ENCODE results near the gene BRWD1.
"Not testable (repeated sequence)": the region's sequence is repeated elsewhere in the genome, so short reads cannot be mapped to it uniquely, and the experiment has no call there.

The BRWD1 gene

DNA sequence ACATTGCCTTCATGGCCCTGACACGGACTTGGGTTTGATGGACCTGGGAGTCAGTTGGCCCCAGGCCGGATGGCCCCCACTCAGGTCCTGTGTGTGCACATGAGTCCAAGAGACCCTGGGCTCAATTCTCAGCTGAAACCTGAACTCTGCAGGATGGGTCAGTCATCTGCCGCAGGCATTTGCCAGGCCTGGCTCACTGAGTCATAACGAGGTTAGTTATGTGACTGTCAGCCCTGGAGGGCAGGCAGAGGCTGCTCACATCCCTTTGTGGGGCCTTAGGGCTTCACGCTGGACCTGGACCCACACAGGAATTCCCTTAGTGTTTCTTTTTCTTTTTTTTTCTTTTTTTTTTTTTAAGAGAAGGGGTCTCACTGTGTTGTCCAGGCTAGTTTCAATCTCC, 176.7 kb downstream of the BRWD1 start:
- Histone ChIP-seq H2AFZ (ENCODE audit: low read length, unreplicated experiment) (no peak overlapping the region), H3K4me3 (ENCODE audit: low read depth, low read length) (no peak overlapping the region), H3K27me3 (ENCODE audit: insufficient read depth, low read length) (no peaks in the 10 kb centered on the region), H3K27ac (ENCODE audit: low read depth, low read length) (no peak overlapping the region), H3K79me2 (ENCODE audit: control insufficient read depth, insufficient read depth, low read length, unreplicated experiment) (no peaks in the 10 kb centered on the region), H3K36me3 (ENCODE audit: insufficient read depth, low read length) (no peaks in the 10 kb centered on the region), H3K4me1 (ENCODE audit: control insufficient read depth, insufficient read depth, low read length, unreplicated experiment) (peaks cover 4% of the 10 kb centered on the region)

DNA sequence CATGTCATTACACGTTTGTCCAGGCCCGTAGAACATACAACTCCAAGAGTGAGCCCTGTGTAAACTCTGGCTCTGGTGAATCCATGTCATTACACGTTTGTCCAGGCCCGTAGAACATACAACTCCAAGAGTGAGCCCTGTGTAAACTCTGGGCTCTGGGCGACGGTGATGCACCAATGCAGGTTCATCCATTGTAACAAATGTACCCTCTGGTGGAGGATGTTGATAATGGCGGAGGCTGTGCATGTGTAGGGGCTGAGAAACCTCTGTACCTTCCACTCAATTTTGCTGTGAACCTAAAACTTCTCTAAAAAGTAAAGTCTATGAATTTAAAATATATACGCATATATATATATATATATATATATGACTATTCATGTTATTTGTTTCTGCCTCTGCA, 177.3 kb downstream of the BRWD1 start:
- H2AFZ ChIP-seq (ENCODE audit: low read length, unreplicated experiment); H3K27ac ChIP-seq (ENCODE audit: low read depth, low read length); H3K27me3 ChIP-seq (ENCODE audit: insufficient read depth, low read length); H3K79me2 ChIP-seq (ENCODE audit: control insufficient read depth, insufficient read depth, low read length, unreplicated experiment); H3K4me3 ChIP-seq (ENCODE audit: low read depth, low read length); H3K36me3 ChIP-seq (ENCODE audit: insufficient read depth, low read length); H3K4me1 ChIP-seq (ENCODE audit: control insufficient read depth, insufficient read depth, low read length, unreplicated experiment): not testable (repeated sequence)

- Histone ChIP-seq H3K36me3 (ENCODE audit: insufficient read depth, low read length) (no peaks in the 10 kb centered on the region), H3K4me3 (ENCODE audit: low read depth, low read length) (no peak overlapping the region), H3K27me3 (ENCODE audit: insufficient read depth, low read length) (no peaks in the 10 kb centered on the region), H2AFZ (ENCODE audit: low read length, unreplicated experiment) (no peak overlapping the region), H3K27ac (ENCODE audit: low read depth, low read length) (no peak overlapping the region), H3K4me1 (ENCODE audit: control insufficient read depth, insufficient read depth, low read length, unreplicated experiment) (peaks cover 4% of the 10 kb centered on the region), H3K79me2 (ENCODE audit: control insufficient read depth, insufficient read depth, low read length, unreplicated experiment) (no peaks in the 10 kb centered on the region)
Measured at GRCh38 chr21:39134288-39134810, 179.1 kb downstream of the BRWD1 start.

All from ACC112 (cell line).